Thoracic aorta (tissue), 2 donors: ENCODE results near the gene MYD88. TPM values are rescaled to one million over a fixed set of nuclear protein-coding genes. Genes with fewer than 3 reads are reported as not detected.

Source experiments
- ATAC-seq: fragments of 150-250 bp; one replicate; pipeline ENCODE4 v1.8.0; 2017; ENCODE audit warnings: low read depth; ENCODE audit not compliant: insufficient number of reproducible peaks, low FRiP score
- DNase-seq: peaks from one replicate; pipeline ENCODE4 v3.0.0-alpha.2; 2020; ENCODE audit warnings: low spot score
- H3K27ac ChIP-seq, 2 donors: fragments of 200-600 bp; sonication (generic); 1 replicate in 1 of 2; 2 replicates in 1 of 2; pipeline ENCODE4 v1.5.1; 2016; ENCODE audit warnings: mild to moderate bottlenecking in 2 of 2, moderate library complexity in 2 of 2
- H3K27me3 ChIP-seq: fragments of 200-600 bp; sonication (generic); replicated peaks from 2 replicates; pipeline ENCODE4 v1.6.0; 2016; ENCODE audit warnings: mild to moderate bottlenecking; ENCODE audit not compliant: insufficient read depth
- H3K36me3 ChIP-seq: fragments of 200-600 bp; sonication (generic); one replicate; pipeline ENCODE4 v1.5.1; 2016
- H3K4me1 ChIP-seq, 2 donors: fragments of 200-600 bp; sonication (generic); 1 replicate in 1 of 2; 2 replicates in 1 of 2; pipeline versions ENCODE4 v1.5.1 to v1.6.0; 2016; ENCODE audit warnings: low read depth in 2 of 2, mild to moderate bottlenecking in 1 of 2; ENCODE audit not compliant: control insufficient read depth in 1 of 2
- H3K4me3 ChIP-seq: fragments of 200-600 bp; sonication (generic); 2 replicates; pipeline ENCODE4 v1.5.1; 2016; ENCODE audit warnings: mild to moderate bottlenecking
- H3K9me3 ChIP-seq: fragments of 200-600 bp; sonication (generic); 2 replicates; pipeline ENCODE4 v1.5.1; 2016
- total RNA-seq, 2 donors: library from RNA; depleted of rRNA; stranded (reverse); fragments of >200 nt; gene quantifications; one replicate each; pipeline versions ENCODE4 v1.1.0 to v1.2.3, GENCODE V29; 2016
- TF ChIP-seq, protein P1 (sequence below): fragments of 200-600 bp; sonication (generic); IDR thresholded peaks from one replicate; pipeline ENCODE4 v1.5.1; 2019; ENCODE audit warnings: antibody characterized with exemption

Gene MYD88
- total RNA-seq, 2 donors from 2014 or later: 27.8 to 49.7 TPM

DNA sequence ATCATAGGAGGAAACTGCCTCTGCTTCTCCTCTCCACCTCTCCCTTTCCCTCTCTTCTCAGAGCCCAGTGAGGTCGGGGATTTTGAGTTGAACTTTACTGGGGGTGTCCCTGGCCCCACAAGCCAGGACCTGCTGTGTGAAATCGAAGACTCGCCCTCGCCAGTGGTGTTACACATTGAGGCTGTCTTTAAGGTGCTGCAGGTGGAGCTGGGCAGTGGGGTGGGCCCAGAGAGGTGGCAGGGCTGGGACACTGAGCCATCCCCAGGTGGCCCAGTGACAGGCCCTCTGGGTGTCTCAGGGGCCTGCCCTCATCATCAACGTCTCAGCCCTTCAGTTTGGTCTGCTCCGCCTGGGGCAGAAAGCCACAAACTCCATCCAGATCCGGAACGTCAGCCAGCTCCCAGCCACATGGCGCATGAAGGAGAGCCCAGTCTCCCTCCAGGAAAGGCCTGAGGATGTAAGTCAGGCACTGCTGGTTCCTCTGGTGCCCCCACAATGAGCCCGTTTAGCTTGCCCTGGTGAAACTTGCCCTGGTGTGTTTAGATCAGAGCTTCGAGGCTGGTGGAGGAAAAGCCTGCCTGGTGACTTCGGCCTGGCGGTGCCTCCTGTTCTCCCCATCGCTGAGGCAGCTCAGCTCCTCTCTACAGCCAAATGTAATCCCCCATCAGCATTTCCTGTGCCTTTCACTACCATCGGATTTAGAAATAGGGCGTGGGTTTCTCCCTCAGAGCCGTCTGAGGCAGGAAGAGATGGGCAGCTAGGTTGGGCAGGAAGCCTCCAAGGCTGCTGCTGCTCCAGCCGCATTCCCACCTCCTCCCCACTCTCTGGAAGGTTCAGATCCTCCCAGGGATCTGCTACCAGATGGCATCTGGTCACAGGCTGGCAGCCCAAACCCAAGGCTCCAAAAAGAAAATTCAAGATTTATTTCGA is 40.8 kb upstream of the MYD88 start:
- Histone ChIP-seq H3K9me3 (no peaks in the 10 kb centered on the region), H3K27me3 (no peaks in the 10 kb centered on the region), H3K36me3 (no peaks in the 10 kb centered on the region), H3K4me3 (no peak overlapping the region), H3K27ac (no peak overlapping the region), H3K4me1 (no peaks in the 10 kb centered on the region)
- no peak for DNase-seq
- TF ChIP-seq, protein P1, sequence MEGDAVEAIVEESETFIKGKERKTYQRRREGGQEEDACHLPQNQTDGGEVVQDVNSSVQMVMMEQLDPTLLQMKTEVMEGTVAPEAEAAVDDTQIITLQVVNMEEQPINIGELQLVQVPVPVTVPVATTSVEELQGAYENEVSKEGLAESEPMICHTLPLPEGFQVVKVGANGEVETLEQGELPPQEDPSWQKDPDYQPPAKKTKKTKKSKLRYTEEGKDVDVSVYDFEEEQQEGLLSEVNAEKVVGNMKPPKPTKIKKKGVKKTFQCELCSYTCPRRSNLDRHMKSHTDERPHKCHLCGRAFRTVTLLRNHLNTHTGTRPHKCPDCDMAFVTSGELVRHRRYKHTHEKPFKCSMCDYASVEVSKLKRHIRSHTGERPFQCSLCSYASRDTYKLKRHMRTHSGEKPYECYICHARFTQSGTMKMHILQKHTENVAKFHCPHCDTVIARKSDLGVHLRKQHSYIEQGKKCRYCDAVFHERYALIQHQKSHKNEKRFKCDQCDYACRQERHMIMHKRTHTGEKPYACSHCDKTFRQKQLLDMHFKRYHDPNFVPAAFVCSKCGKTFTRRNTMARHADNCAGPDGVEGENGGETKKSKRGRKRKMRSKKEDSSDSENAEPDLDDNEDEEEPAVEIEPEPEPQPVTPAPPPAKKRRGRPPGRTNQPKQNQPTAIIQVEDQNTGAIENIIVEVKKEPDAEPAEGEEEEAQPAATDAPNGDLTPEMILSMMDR: no peak
- ATAC-seq: no peak

DNA sequence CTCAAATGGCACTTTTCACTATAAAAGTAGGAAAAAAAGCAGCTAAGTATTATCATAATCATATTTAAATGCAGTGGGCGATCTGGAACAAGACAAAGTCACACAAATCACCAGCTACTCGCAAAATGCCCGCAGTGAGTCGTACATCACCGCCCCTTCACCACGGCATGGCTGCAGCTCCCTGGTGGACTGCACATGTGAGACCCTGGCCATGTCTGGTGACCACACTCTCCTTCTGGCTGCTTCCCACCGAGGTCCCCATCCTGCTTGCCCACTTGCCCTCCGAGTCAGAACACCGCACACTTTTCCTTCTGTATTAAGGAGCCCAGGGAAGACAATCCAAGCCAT is 40.1 kb upstream of the MYD88 start:
- TF ChIP-seq, protein P1: no peak
- ATAC-seq: no peak
- H3K9me3 ChIP-seq: no peaks in the 10 kb centered on the region
- H3K36me3 ChIP-seq: no peaks in the 10 kb centered on the region
- no peak for DNase-seq
- H3K4me1 ChIP-seq: no peaks in the 10 kb centered on the region
- H3K4me3 ChIP-seq: no peak overlapping the region
- no peaks in the 10 kb centered on the region for H3K27me3 ChIP-seq
- H3K27ac ChIP-seq: no peak overlapping the region

DNA sequence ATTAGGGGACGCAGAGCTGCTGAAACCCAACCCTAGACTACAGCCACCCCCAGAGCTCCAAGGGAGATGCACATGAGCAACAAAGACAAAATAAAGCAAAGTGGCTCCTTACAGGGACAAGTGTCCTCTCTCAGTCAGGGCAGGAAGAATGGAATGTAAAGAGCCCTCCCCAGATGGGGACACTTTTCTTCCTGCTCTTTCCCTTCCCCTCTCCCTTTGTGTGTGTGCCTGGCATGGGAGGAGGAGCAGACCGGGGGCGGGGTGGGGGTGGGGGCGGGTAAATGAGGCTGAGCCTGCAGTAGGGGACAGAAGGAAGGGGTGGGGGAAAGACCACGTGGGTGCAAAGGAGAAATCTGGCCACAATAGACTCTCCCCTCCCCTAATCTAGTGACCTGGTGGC is 38.9 kb upstream of the MYD88 start:
- TF ChIP-seq, protein P1: no peak
- H3K4me1 ChIP-seq: no peaks in the 10 kb centered on the region
- no peak overlapping the region for H3K4me3 ChIP-seq
- no peaks in the 10 kb centered on the region for H3K27me3 ChIP-seq
- ATAC-seq (no peak), DNase-seq (no peak)
- H3K9me3 ChIP-seq: no peaks in the 10 kb centered on the region
- no peaks in the 10 kb centered on the region for H3K36me3 ChIP-seq
- H3K27ac ChIP-seq: no peak overlapping the region

DNA sequence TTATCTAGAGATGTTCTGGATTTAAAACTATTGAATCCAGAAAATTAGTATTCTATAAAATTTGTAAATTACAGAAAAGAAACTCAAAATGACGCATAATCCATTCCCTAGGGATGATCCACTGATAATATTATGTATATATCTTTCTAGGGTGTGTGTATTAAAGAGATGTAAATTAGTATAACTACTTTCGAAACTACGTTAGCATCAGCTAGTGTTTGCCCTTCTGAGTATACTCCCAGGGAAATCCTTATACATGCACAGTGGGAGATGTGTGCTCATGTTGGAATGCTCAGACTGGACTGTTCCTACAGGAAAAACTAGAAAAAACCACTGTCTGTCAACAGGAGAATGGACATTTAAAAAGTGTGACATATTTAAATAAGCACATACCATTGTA is 38.0 kb upstream of the MYD88 start:
- Histone ChIP-seq H3K4me3 (no peak overlapping the region), H3K27me3 (no peaks in the 10 kb centered on the region), H3K36me3 (no peaks in the 10 kb centered on the region), H3K4me1 (no peaks in the 10 kb centered on the region), H3K9me3 (peaks cover 2% of the 10 kb centered on the region), H3K27ac (no peak overlapping the region)
- TF ChIP-seq, protein P1: no peak
- ATAC-seq (no peak), DNase-seq (no peak)

DNA sequence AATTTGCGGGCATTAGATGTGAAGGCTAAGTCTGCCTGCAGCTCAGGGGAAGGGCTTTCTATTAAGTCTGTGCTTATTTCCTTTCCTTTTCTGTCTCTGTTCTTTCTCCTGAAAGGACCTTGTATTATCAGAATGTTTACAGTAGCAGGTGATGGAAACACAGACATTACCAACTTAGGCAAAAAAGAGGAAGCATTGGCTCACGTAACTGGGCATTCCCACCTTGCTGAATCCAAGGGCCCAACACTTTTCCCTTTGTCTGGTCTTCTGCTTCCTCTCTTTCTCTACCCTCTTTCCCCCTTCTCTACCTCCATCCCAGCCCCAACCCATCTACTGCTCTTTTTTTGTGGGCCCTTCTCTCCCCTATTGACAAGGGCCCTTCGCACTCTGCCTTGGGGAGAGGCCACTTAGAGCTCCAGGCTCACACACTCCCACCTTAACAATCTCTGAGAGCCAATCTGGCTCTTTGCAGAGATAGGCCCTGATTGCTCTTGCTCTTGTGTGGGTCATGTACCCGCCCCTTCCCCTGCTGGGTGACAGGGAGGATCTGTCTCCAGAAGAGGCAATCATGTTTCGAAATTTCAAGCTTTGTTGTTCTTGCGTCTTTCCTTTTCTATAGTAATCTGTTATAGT is 36.5 kb upstream of the MYD88 start:
- TF ChIP-seq, protein P1: no peak
- DNase-seq: no peak
- H3K4me1 ChIP-seq: no peaks in the 10 kb centered on the region
- ATAC-seq: no peak
- H3K36me3 ChIP-seq: no peaks in the 10 kb centered on the region
- H3K27ac ChIP-seq: no peak overlapping the region
- H3K4me3 ChIP-seq: no peak overlapping the region
- H3K27me3 ChIP-seq: no peaks in the 10 kb centered on the region
- H3K9me3 ChIP-seq: peaks cover 6% of the 10 kb centered on the region
